GM12892 (cell line): ENCODE measurements around the gene RBBP5.

ENCODE experiments used
- DNase-seq: peaks from one replicate; pipeline ENCODE4 v3.0.0; 2011; ENCODE audit not compliant: insufficient read length
- FAIRE-seq: peaks from 2 replicates; lab custom pipeline; 2011; peaks lifted over from hg19 to GRCh38; lab: Jason Lieb, UNC
- POLR2A ChIP-seq: IDR thresholded peaks from 2 replicates; pipeline ENCODE4 v1.6.1; 2011; ENCODE audit warnings: low read depth, low read length, control low read depth
- POLR2AphosphoS5 ChIP-seq: IDR thresholded peaks from 2 replicates; pipeline ENCODE4 v1.6.1; 2011; ENCODE audit warnings: low read depth, low read length, control low read depth
- TAF1 ChIP-seq: IDR thresholded peaks from 2 replicates; pipeline ENCODE4 v1.6.1; 2011; ENCODE audit warnings: low read depth, mild to moderate bottlenecking, control low read depth, low read length, borderline replicate concordance

The RBBP5 gene

GRCh38 chr1:205150651-205151428, 29.1 kb upstream of the RBBP5 start:
- no peak for TF ChIP-seq POLR2AphosphoS5
- TF ChIP-seq TAF1, result no peak
- TF ChIP-seq POLR2A, result no peak
- FAIRE-seq (no peak), DNase-seq (no peak)

- no peak for DNase-seq
- FAIRE-seq, result no peak
Observed at GRCh38 chr1:205147191-205147835, 25.5 kb upstream of the RBBP5 start.

GRCh38 chr1:205144751-205145150, 23.0 kb upstream of the RBBP5 start:
- no peak for FAIRE-seq
- TF ChIP-seq POLR2A, result no peak
- TF ChIP-seq TAF1, result no peak
- TF ChIP-seq POLR2AphosphoS5, result no peak
- no peak for DNase-seq

More at GRCh38 chr1:205147191-205147835, 25.5 kb upstream of the RBBP5 start:
- TF ChIP-seq TAF1 (no peak), POLR2AphosphoS5 (no peak)

GRCh38 chr1:205144046-205144720, 22.4 kb upstream of the RBBP5 start:
- no peak for FAIRE-seq
- DNase-seq, result no peak
- TF ChIP-seq POLR2AphosphoS5 (no peak), TAF1 (no peak), POLR2A (no peak)

- DNase-seq, result no peak
- FAIRE-seq, result no peak
- TF ChIP-seq TAF1 (no peak), POLR2A (no peak), POLR2AphosphoS5 (no peak)
Observed at GRCh38 chr1:205142102-205142469, 20.3 kb upstream of the RBBP5 start.

- peak; percentile 27 for DNase-seq
- TF ChIP-seq POLR2A (no peak), TAF1 (no peak), POLR2AphosphoS5 (no peak)
- peak; percentile 78 for FAIRE-seq
Observed at GRCh38 chr1:205141236-205142101, 19.7 kb upstream of the RBBP5 start.

GRCh38 chr1:205140113-205140512, 18.3 kb upstream of the RBBP5 start:
- no peak for DNase-seq
- TF ChIP-seq POLR2AphosphoS5 (no peak), POLR2A (no peak)
- no peak for FAIRE-seq

GRCh38 chr1:205137901-205138300, 16.1 kb upstream of the RBBP5 start:
- no peak for TF ChIP-seq POLR2AphosphoS5
- no peak for TF ChIP-seq TAF1
- TF ChIP-seq POLR2A, result no peak

GRCh38 chr1:205133287-205133686, 11.5 kb upstream of the RBBP5 start:
- TF ChIP-seq TAF1 (no peak), POLR2A (no peak), POLR2AphosphoS5 (no peak)
- FAIRE-seq (no peak), DNase-seq (no peak)

More at GRCh38 chr1:205137901-205138300, 16.1 kb upstream of the RBBP5 start:
- DNase-seq (no peak), FAIRE-seq (no peak)

GRCh38 chr1:205129447-205130029, 7.8 kb upstream of the RBBP5 start:
- DNase-seq (no peak), FAIRE-seq (no peak)
- TF ChIP-seq POLR2AphosphoS5 (no peak), TAF1 (no peak), POLR2A (no peak)

- TF ChIP-seq POLR2A, result no peak
- no peak for TF ChIP-seq TAF1
- TF ChIP-seq POLR2AphosphoS5, result no peak
- DNase-seq (no peak), FAIRE-seq (no peak)
Observed at GRCh38 chr1:205128050-205128449, 6.3 kb upstream of the RBBP5 start.
